Measurements from ENCODE around the gene GPR108. TPM values are rescaled to one million over a fixed set of nuclear protein-coding genes. Genes with fewer than 3 reads are reported as not detected.
A peak's percentile ranks its signal among the peaks of the same experiment; 100 is the strongest.

The GPR108 gene
- total and polyA plus RNA-seq, 2 of the 8 experiments (the other 6 are each of a cell fraction or from before 2014, with no cell fraction given) = 34.9 to 46.0 TPM

GRCh38 chr19:6739390-6739882, 2.1 kb upstream of the GPR108 start, which contains the start of gene TRIP10:
Gene TRIP10, plus strand, starts transcription at chr19:6739680. Its CDS starts 82 bp downstream, at chr19:6739762.
- peak in 1 of 2 experiments; percentile 84 for DNase-seq (ENCODE audit: low read depth in 1 of 2, low spot score in 2 of 2)
- Histone ChIP-seq H4K5ac (ENCODE audit: insufficient read length, low read depth, low read length) (peak within 1 kb of the TSS; percentile 68), H3K79me2 (ENCODE audit: control insufficient read depth in 1 of 2, insufficient read depth in 2 of 2, low read length in 2 of 2) (peaks cover 0 to 13% of the 10 kb centered on the region in 2 experiments; a peak in 1 of 4 replicates), H3K4me1 (replicated peaks in 1 of 4; ENCODE audit: control insufficient read depth in 3 of 4, insufficient read depth in 4 of 4, low read length in 3 of 4) (peaks cover 4 to 33% (median 23%) of the 10 kb centered on the region in 4 experiments), H3K23me2 (ENCODE audit: low read depth, low read length) (peaks cover 17% of the 10 kb centered on the region), H3K79me1 (ENCODE audit: low read depth, low read length) (peaks cover 5% of the 10 kb centered on the region), H3K56ac (replicated peaks; ENCODE audit: insufficient read length, low read depth, low read length) (peak within 1 kb of the TSS; percentile 60), H2AFZ (ENCODE audit: low read length) (no peak within 1 kb of the TSS; the same call in 1 of the 2 replicates), H2BK12ac (ENCODE audit: low read depth, low read length) (peak within 1 kb of the TSS; percentile 98), H4K91ac (replicated peaks; ENCODE audit: insufficient read length, low read length) (peak within 1 kb of the TSS; percentile 83), H2BK120ac (replicated peaks; ENCODE audit: low read depth, low read length) (peak within 1 kb of the TSS; percentile 45), H2BK20ac (ENCODE audit: low read length) (no peak within 1 kb of the TSS), H3K9me3 (ENCODE audit: insufficient read depth in 2 of 2, low read depth in 1 of 2, low read length in 1 of 2) (no peaks in the 10 kb centered on the region), H3K14ac (ENCODE audit: insufficient read length) (no peak within 1 kb of the TSS), H3K4ac (replicated peaks; ENCODE audit: insufficient read length, low read depth, low read length) (peak within 1 kb of the TSS; percentile 65), H3K9ac (replicated peaks in 1 of 4; ENCODE audit: extremely low read depth in 1 of 4, low read depth in 3 of 4, low read length in 3 of 4) (peak within 1 kb of the TSS; percentile 48 to 70 (median 60); a peak in 6 of 7 replicates), H2BK15ac (ENCODE audit: low read length) (peak within 1 kb of the TSS; percentile 65; the same call in 1 of the 2 replicates), H3K27ac (ENCODE audit: low read depth, low read length) (peak within 1 kb of the TSS; percentile 66), H3K27me3 (replicated peaks in 1 of 4; ENCODE audit: control insufficient read depth in 3 of 4, extremely low read depth in 1 of 4, insufficient read depth in 3 of 4, low read length in 3 of 4) (no peaks in the 10 kb centered on the region), H2AK5ac (ENCODE audit: low read depth, low read length) (no peak within 1 kb of the TSS), H3K23ac (ENCODE audit: insufficient read length) (no peak within 1 kb of the TSS), H4K20me1 (replicated peaks in 1 of 2; ENCODE audit: control insufficient read depth in 1 of 2, insufficient read depth in 2 of 2, low read length in 2 of 2) (peaks cover 0 to 5% of the 10 kb centered on the region in 2 experiments), H3K4me3 (ENCODE audit: extremely low read depth in 1 of 4, insufficient read depth in 2 of 4, low read depth in 3 of 4, low read length in 4 of 4) (peak within 1 kb of the TSS; percentile 65 to 94 (median 78)), H2BK5ac (ENCODE audit: low read depth, low read length) (peak within 1 kb of the TSS; percentile 81), H3K18ac (ENCODE audit: extremely low read depth, low read length) (peak within 1 kb of the TSS; percentile 87), H3K36me3 (ENCODE audit: control insufficient read depth in 2 of 4, insufficient read depth in 4 of 4, low read length in 3 of 4) (peaks cover under 1 to 22% (median 4%) of the 10 kb centered on the region in 4 experiments; a peak in 5 of 8 replicates), H4K8ac (ENCODE audit: extremely low read depth, insufficient read depth, low read length) (peak within 1 kb of the TSS; percentile 76), H3K4me2 (ENCODE audit: insufficient read depth in 1 of 2, low read depth in 2 of 2, low read length in 2 of 2) (peak within 1 kb of the TSS; percentile 78 to 81)
- FAIRE-seq = no peak
- ChIA-PET POLR2A (ENCODE audit: partially characterized antibody) (interaction anchor here (0.7 to 9.7 kb wide), 5 partner anchors 11 to 27 kb away, joined by 3 to 110 read pairs (median 5); no protein-coding TSS in a partner anchor), CTCF (ENCODE audit: partially characterized antibody) (interaction anchor here (1.4 to 4.7 kb wide), 6 partner anchors 13 to 124 kb away, joined by 5 to 31 read pairs (median 16); partner anchors contain the start of genes C3 and VAV1)
- 3% methylated on average over 9 of the region's 47 CpGs; no CpG with 5 or more reads in 1 of the 2 experiments for WGBS, 2 experiments (ENCODE audit: extremely low coverage in 1 of 2, insufficient coverage in 1 of 2, insufficient read length in 1 of 2, insufficient replicate concordance in 2 of 2, low coverage in 1 of 2, low lambda C conversion rate in 2 of 2, missing lambda C conversion rate in 1 of 2)
- peak; percentile 33; the same call in 1 of the 2 replicates for TF ChIP-seq PHF8 (conservative IDR thresholded peaks at IDR 0.05; ENCODE audit: low read depth, low read length)
- no peak for TF ChIP-seq CHD2 (IDR thresholded peaks at IDR 0.05; ENCODE audit: low read length)
- no peak for TF ChIP-seq CTCF (IDR thresholded peaks at IDR 0.05; ENCODE audit: control extremely low read depth in 1 of 3, insufficient read depth in 1 of 3, low read depth in 1 of 3, low read length in 3 of 3)
- peak; percentile 51; the same call in 1 of the 2 replicates for TF ChIP-seq SP1 (IDR thresholded peaks at IDR 0.05; ENCODE audit: low read depth, low read length)
- TF ChIP-seq JUN (IDR thresholded peaks at IDR 0.05; ENCODE audit: low read depth, low read length) = no peak
- TF ChIP-seq EGR1 (IDR thresholded peaks at IDR 0.05; ENCODE audit: borderline replicate concordance, low read depth, low read length) = no peak
- no peak for TF ChIP-seq TAF7 (optimal IDR thresholded peaks at IDR 0.05; ENCODE audit: borderline replicate concordance, low read depth, low read length)
- no peak for TF ChIP-seq CBX5 (IDR thresholded peaks at IDR 0.05; ENCODE audit: low read depth, low read length)
- TF ChIP-seq KDM5A (IDR thresholded peaks at IDR 0.05; ENCODE audit: low read length) = no peak
- no peak for TF ChIP-seq MAFK (IDR thresholded peaks at IDR 0.05; ENCODE audit: low read depth, low read length)
- TF ChIP-seq SP2 (IDR thresholded peaks at IDR 0.05; ENCODE audit: low read length) = no peak
